Measurements from ENCODE around the gene KRTAP2-1. TPM values are rescaled to one million over a fixed set of nuclear protein-coding genes. Genes with fewer than 3 reads are reported as not detected.

The KRTAP2-1 gene
- total RNA-seq, 1 experiment from 2014 or later = not detected

- TF ChIP-seq POLR2AphosphoS5 (IDR thresholded peaks at IDR 0.05; ENCODE audit: low read depth, low read length) = no peak
- no peak for TF ChIP-seq CEBPB (IDR thresholded peaks at IDR 0.05; ENCODE audit: low read depth)
- no peak for TF ChIP-seq ZFX (IDR thresholded peaks at IDR 0.05)
- TF ChIP-seq SRF (IDR thresholded peaks at IDR 0.05; ENCODE audit: low read depth) = no peak
- no peak for TF ChIP-seq SP1 (IDR thresholded peaks at IDR 0.05; ENCODE audit: low read depth)
- no peak for TF ChIP-seq SIN3A (IDR thresholded peaks at IDR 0.05; ENCODE audit: low read depth)
- TF ChIP-seq, protein P1, sequence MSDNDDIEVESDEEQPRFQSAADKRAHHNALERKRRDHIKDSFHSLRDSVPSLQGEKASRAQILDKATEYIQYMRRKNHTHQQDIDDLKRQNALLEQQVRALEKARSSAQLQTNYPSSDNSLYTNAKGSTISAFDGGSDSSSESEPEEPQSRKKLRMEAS (IDR thresholded peaks at IDR 0.05) = no peak
- TF ChIP-seq ELF1 (IDR thresholded peaks at IDR 0.05; ENCODE audit: borderline replicate concordance, low read depth) = no peak
- no peak for TF ChIP-seq JUND (IDR thresholded peaks at IDR 0.05)
- TF ChIP-seq, protein P2, sequence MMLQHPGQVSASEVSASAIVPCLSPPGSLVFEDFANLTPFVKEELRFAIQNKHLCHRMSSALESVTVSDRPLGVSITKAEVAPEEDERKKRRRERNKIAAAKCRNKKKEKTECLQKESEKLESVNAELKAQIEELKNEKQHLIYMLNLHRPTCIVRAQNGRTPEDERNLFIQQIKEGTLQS (IDR thresholded peaks at IDR 0.05) = no peak
- Histone ChIP-seq H3K4me2 (ENCODE audit: low read length) (no peak overlapping the region), H3K4me1 (ENCODE audit: control insufficient read depth in 1 of 2, insufficient read depth in 2 of 2, low read length in 2 of 2) (no peaks in the 10 kb centered on the region; a peak in 1 of 4 replicates), H3K9me2 (ENCODE audit: insufficient read depth) (no peaks in the 10 kb centered on the region), H3K27me3 (ENCODE audit: insufficient read depth, low read length) (no peaks in the 10 kb centered on the region), H2AFZ (ENCODE audit: low read depth, low read length, poor library complexity, severe bottlenecking) (peak overlapping the region; percentile 86), H3K79me2 (ENCODE audit: insufficient read depth, low read length) (no peaks in the 10 kb centered on the region), H3K36me3 (ENCODE audit: control insufficient read depth in 1 of 2, insufficient read depth in 2 of 2, low read length in 2 of 2) (peaks cover 0 to 8% of the 10 kb centered on the region in 2 experiments; a peak in 1 of 4 replicates), H3K27ac (ENCODE audit: low read depth, low read length) (no peak overlapping the region), H4K20me1 (ENCODE audit: insufficient read depth) (no peaks in the 10 kb centered on the region), H3K4me3 (replicated peaks in 1 of 2; ENCODE audit: low read depth in 1 of 2, low read length in 2 of 2) (no peak overlapping the region), H3K9me3 (ENCODE audit: control insufficient read depth in 1 of 2, insufficient read depth in 1 of 2, low read depth in 1 of 2, low read length in 2 of 2) (peaks cover 0 to 8% of the 10 kb centered on the region in 2 experiments; a peak in 1 of 4 replicates), H3K9ac (ENCODE audit: low read length) (no peak overlapping the region)
- ChIA-PET POLR2A (no interaction called here), CTCF (no interaction called here), RAD21 (ENCODE audit: low non-redundant PET in 1 of 2, low total read pairs in 2 of 2, uncharacterized antibody in 2 of 2, unreplicated experiment in 2 of 2) (no interaction called here)
- intact Hi-C loops (cut with micrococcal nuclease) = no loop called here
- BruUV-seq (replicated peaks) = no TSS peak
- DNase-seq (ENCODE audit: low read depth, low spot score) (no peak), ATAC-seq (no peak)
Observed at GRCh38 chr17:41048441-41048840, 1.3 kb upstream of the KRTAP2-1 start.

GRCh38 chr17:41042953-41043352 is 4.2 kb downstream of the KRTAP2-1 start:
- RAD21 ChIA-PET (ENCODE audit: low non-redundant PET in 1 of 2, low total read pairs in 2 of 2, uncharacterized antibody in 2 of 2, unreplicated experiment in 2 of 2) = no interaction called here
- peaks cover 0 to 11% of the 10 kb centered on the region in 2 experiments; a peak in 1 of 4 replicates for H3K36me3 ChIP-seq (ENCODE audit: control insufficient read depth in 1 of 2, insufficient read depth in 2 of 2, low read length in 2 of 2)
- TF ChIP-seq CBX3 (IDR thresholded peaks at IDR 0.05; ENCODE audit: low read depth) = no peak
- no peak for TF ChIP-seq CEBPB (IDR thresholded peaks at IDR 0.05; ENCODE audit: low read depth)
- no peak for TF ChIP-seq EZH2phosphoT487 (IDR thresholded peaks at IDR 0.05; ENCODE audit: borderline replicate concordance)
- TF ChIP-seq TCF7L2 (IDR thresholded peaks at IDR 0.05; ENCODE audit: borderline replicate concordance, extremely low read depth, insufficient read depth, insufficient read length) = no peak
- TF ChIP-seq EGR1 (IDR thresholded peaks at IDR 0.05; ENCODE audit: low read depth) = no peak
- no peak for TF ChIP-seq POLR2AphosphoS5 (IDR thresholded peaks at IDR 0.05; ENCODE audit: low read depth, low read length)
- TF ChIP-seq YY1 (IDR thresholded peaks at IDR 0.05; ENCODE audit: extremely low read depth, insufficient replicate concordance, low read depth, low read length) = no peak
- no peak for TF ChIP-seq ZNF274 (IDR thresholded peaks at IDR 0.05; ENCODE audit: low read depth, low read length)
- TF ChIP-seq, protein P2 (IDR thresholded peaks at IDR 0.05) = no peak
- TF ChIP-seq SIN3A (IDR thresholded peaks at IDR 0.05; ENCODE audit: low read depth) = no peak
- POLR2A ChIA-PET = no interaction called here
- BruUV-seq (replicated peaks) = no TSS peak
- intact Hi-C loops (cut with micrococcal nuclease) = no loop called here
- H3K9me2 ChIP-seq (ENCODE audit: insufficient read depth) = no peaks in the 10 kb centered on the region
- no peaks in the 10 kb centered on the region for H4K20me1 ChIP-seq (ENCODE audit: insufficient read depth)
- no peaks in the 10 kb centered on the region for H3K79me2 ChIP-seq (ENCODE audit: insufficient read depth, low read length)
- no peak overlapping the region for H3K9ac ChIP-seq (ENCODE audit: low read length)
- DNase-seq (ENCODE audit: low read depth, low spot score) = no peak
- ATAC-seq = no peak
- H3K9me3 ChIP-seq (ENCODE audit: control insufficient read depth in 1 of 2, insufficient read depth in 1 of 2, low read depth in 1 of 2, low read length in 2 of 2) = peaks cover 0 to 7% of the 10 kb centered on the region in 2 experiments; a peak in 1 of 4 replicates
- CTCF ChIA-PET = no interaction called here
- H3K27ac ChIP-seq (ENCODE audit: low read depth, low read length) = no peak overlapping the region
- H2AFZ ChIP-seq (ENCODE audit: low read depth, low read length, poor library complexity, severe bottlenecking) = no peak overlapping the region
- peaks cover 15 to 16% of the 10 kb centered on the region in 2 experiments; a peak in 2 of 4 replicates for H3K4me1 ChIP-seq (ENCODE audit: control insufficient read depth in 1 of 2, insufficient read depth in 2 of 2, low read length in 2 of 2)
- H3K27me3 ChIP-seq (ENCODE audit: insufficient read depth, low read length) = no peaks in the 10 kb centered on the region
- H3K4me3 ChIP-seq (replicated peaks in 1 of 2; ENCODE audit: low read depth in 1 of 2, low read length in 2 of 2) = no peak overlapping the region
- no peak overlapping the region for H3K4me2 ChIP-seq (ENCODE audit: low read length)

All from HCT116 (cell line).